Measurements from ENCODE around the gene C4orf51.

Gene C4orf51

DNA sequence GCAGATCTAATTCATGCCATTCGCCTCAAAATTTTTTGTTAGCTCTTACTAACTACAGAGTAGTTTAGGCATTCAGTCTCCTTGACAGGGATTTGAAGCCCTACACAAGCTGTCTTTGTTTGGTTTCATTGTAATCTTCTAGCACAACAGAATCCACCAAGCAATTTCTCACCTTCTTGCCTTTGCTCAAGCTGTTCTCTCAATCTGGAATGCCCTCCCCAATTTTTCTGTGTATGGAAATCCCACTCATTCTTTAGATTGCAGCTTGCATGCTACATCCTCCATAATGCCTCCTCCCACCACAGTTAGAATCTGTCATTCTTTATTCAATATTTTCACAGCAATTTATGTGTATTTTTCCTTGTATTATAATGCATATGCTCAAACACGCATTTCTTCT is 63.7 kb downstream of the C4orf51 start:
- Histone ChIP-seq H3K4me1 (ENCODE audit: control extremely low read depth in 1 of 4, control insufficient read depth in 4 of 4, insufficient read depth in 4 of 4, low read length in 3 of 4) (no peaks in the 10 kb centered on the region), H3K27me3 (replicated peaks in 2 of 5; ENCODE audit: control insufficient read depth in 4 of 5, insufficient read depth in 5 of 5, low read length in 4 of 5) (no peaks in the 10 kb centered on the region), H3K4me3 (ENCODE audit: control insufficient read depth in 1 of 7, extremely low read depth in 1 of 7, insufficient read depth in 4 of 7, low read depth in 2 of 7, low read length in 6 of 7) (no peak overlapping the region), H3K27ac (ENCODE audit: insufficient read depth in 1 of 2, low read depth in 1 of 2, low read length in 2 of 2, poor library complexity in 1 of 2, severe bottlenecking in 2 of 2) (no peak overlapping the region), H3K9me3 (ENCODE audit: control extremely low read depth in 1 of 5, control insufficient read depth in 4 of 5, insufficient read depth in 2 of 5, low read depth in 1 of 5, low read length in 4 of 5) (peaks cover 0 to 2% (median 0%) of the 10 kb centered on the region in 5 experiments), H3K36me3 (ENCODE audit: control insufficient read depth in 4 of 4, insufficient read depth in 4 of 4, low read length in 3 of 4) (no peaks in the 10 kb centered on the region)
- DNase-seq: no peak
- WGBS (ENCODE audit: insufficient coverage): 100% methylated on average over 1 of the region's 2 CpGs
- ChIA-PET POLR2A (no interaction called here), CTCF (no interaction called here)

DNA sequence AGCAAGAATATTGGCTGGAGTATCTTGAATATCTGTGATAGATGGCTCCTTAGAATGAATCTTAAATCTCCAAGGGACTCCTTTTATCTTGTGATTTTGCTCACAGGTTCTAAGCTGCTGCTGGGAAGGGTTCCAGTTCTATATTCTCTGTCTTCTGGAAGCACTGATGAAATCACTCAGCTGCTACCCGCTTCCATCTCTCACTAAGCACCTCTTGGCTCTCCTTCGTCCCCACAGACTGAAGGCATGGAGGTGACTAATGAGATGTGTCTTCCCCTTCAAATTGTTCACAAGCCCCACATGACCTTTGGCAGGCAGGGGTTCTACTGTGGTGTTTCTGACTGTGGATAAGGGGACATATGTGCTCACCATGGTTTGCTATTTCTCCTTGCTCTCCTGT is 75.9 kb downstream of the C4orf51 start:
- ChIA-PET CTCF (no interaction called here), POLR2A (no interaction called here)
- H3K27ac ChIP-seq (ENCODE audit: insufficient read depth in 1 of 2, low read depth in 1 of 2, low read length in 2 of 2, poor library complexity in 1 of 2, severe bottlenecking in 2 of 2): no peak overlapping the region
- no peak for DNase-seq
- WGBS (ENCODE audit: insufficient coverage): 100% methylated on average over 2 of the region's 2 CpGs
- H3K4me1 ChIP-seq (ENCODE audit: control extremely low read depth in 1 of 4, control insufficient read depth in 4 of 4, insufficient read depth in 4 of 4, low read length in 3 of 4): peaks cover 0 to 8% (median 3%) of the 10 kb centered on the region in 4 experiments
- H3K9me3 ChIP-seq (ENCODE audit: control extremely low read depth in 1 of 5, control insufficient read depth in 4 of 5, insufficient read depth in 2 of 5, low read depth in 1 of 5, low read length in 4 of 5): no peaks in the 10 kb centered on the region
- H3K36me3 ChIP-seq (ENCODE audit: control insufficient read depth in 4 of 4, insufficient read depth in 4 of 4, low read length in 3 of 4): peaks cover 0 to 10% (median 8%) of the 10 kb centered on the region in 4 experiments
- H3K4me3 ChIP-seq (ENCODE audit: control insufficient read depth in 1 of 7, extremely low read depth in 1 of 7, insufficient read depth in 4 of 7, low read depth in 2 of 7, low read length in 6 of 7): no peak overlapping the region
- H3K27me3 ChIP-seq (replicated peaks in 2 of 5; ENCODE audit: control insufficient read depth in 4 of 5, insufficient read depth in 5 of 5, low read length in 4 of 5): no peaks in the 10 kb centered on the region

DNA sequence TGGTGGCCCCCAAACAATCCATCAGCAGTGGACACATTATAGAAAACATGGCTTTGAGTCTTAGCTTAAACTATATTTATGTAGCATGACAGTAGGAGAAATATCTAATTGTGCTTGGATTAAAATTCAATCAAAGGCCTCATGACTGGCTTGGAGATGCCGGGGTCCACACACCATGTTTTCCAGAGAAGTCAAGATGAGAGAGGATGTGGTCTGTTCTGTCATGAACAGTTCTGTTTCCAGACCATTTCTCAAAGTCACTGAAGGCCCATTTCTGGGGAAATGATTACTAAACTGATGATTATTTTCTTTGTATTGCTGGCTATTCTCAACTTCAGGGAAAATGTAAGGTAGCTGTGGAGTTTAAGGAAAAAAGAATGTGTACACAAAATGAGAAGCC is 76.3 kb downstream of the C4orf51 start:
- Histone ChIP-seq H3K4me3 (ENCODE audit: control insufficient read depth in 1 of 7, extremely low read depth in 1 of 7, insufficient read depth in 4 of 7, low read depth in 2 of 7, low read length in 6 of 7) (no peak overlapping the region), H3K27ac (ENCODE audit: insufficient read depth in 1 of 2, low read depth in 1 of 2, low read length in 2 of 2, poor library complexity in 1 of 2, severe bottlenecking in 2 of 2) (no peak overlapping the region), H3K9me3 (ENCODE audit: control extremely low read depth in 1 of 5, control insufficient read depth in 4 of 5, insufficient read depth in 2 of 5, low read depth in 1 of 5, low read length in 4 of 5) (peaks cover 0 to 2% (median 0%) of the 10 kb centered on the region in 5 experiments), H3K36me3 (ENCODE audit: control insufficient read depth in 4 of 4, insufficient read depth in 4 of 4, low read length in 3 of 4) (peaks cover 2 to 14% (median 10%) of the 10 kb centered on the region in 4 experiments), H3K4me1 (ENCODE audit: control extremely low read depth in 1 of 4, control insufficient read depth in 4 of 4, insufficient read depth in 4 of 4, low read length in 3 of 4) (peaks cover 0 to 8% (median 3%) of the 10 kb centered on the region in 4 experiments), H3K27me3 (replicated peaks in 2 of 5; ENCODE audit: control insufficient read depth in 4 of 5, insufficient read depth in 5 of 5, low read length in 4 of 5) (no peaks in the 10 kb centered on the region)
- ChIA-PET CTCF (no interaction called here), POLR2A (no interaction called here)
- no CpG with 5 or more reads among the region's 1 CpG for WGBS (ENCODE audit: insufficient coverage)
- no peak for DNase-seq

DNA sequence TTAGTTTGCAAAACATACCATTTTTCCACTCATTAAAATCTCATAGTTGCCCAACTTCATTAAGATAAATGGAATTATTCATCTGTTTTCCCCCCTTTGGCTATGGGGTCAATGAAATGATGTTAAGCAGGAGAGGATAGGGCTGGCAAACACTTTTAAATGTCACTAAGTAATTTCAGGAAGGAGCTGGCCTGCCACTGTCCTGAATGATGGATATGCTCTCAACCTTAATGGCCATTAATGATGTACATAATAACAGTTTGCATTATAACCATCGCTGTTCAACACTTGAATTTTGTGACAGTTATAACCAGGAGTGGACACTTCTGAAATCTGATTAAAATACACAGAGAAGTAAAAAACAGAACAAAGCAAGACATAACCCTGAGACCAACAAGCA is 77.2 kb downstream of the C4orf51 start:
- Histone ChIP-seq H3K36me3 (ENCODE audit: control insufficient read depth in 4 of 4, insufficient read depth in 4 of 4, low read length in 3 of 4) (peaks cover 4 to 21% (median 14%) of the 10 kb centered on the region in 4 experiments), H3K4me1 (ENCODE audit: control extremely low read depth in 1 of 4, control insufficient read depth in 4 of 4, insufficient read depth in 4 of 4, low read length in 3 of 4) (peaks cover 0 to 8% (median 3%) of the 10 kb centered on the region in 4 experiments), H3K4me3 (ENCODE audit: control insufficient read depth in 1 of 7, extremely low read depth in 1 of 7, insufficient read depth in 4 of 7, low read depth in 2 of 7, low read length in 6 of 7) (no peak overlapping the region), H3K27ac (ENCODE audit: insufficient read depth in 1 of 2, low read depth in 1 of 2, low read length in 2 of 2, poor library complexity in 1 of 2, severe bottlenecking in 2 of 2) (no peak overlapping the region), H3K9me3 (ENCODE audit: control extremely low read depth in 1 of 5, control insufficient read depth in 4 of 5, insufficient read depth in 2 of 5, low read depth in 1 of 5, low read length in 4 of 5) (peaks cover 0 to 2% (median 0%) of the 10 kb centered on the region in 5 experiments), H3K27me3 (replicated peaks in 2 of 5; ENCODE audit: control insufficient read depth in 4 of 5, insufficient read depth in 5 of 5, low read length in 4 of 5) (no peaks in the 10 kb centered on the region)
- DNase-seq: no peak
- ChIA-PET CTCF (no interaction called here), POLR2A (no interaction called here)
- no CpG with 5 or more reads among the region's 1 CpG for WGBS (ENCODE audit: insufficient coverage)

DNA sequence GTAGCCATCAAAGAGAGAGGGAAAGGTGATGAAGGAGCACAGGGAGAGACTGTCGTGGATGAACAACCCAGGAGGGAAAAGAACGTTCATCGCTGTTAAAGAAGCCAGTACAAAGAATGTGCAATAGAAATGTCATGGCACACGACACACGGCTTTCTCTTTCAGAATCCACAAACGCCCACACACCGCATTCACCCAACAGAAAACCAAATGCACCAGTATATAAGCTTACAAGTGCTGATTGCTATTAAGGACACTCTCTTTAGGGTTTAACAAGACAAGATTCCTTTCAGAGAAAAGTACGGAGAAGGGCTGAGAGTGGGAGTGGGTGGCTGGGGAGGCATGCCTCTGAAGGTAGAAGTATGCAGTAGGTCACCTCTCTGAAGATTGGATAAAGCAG is 80.2 kb downstream of the C4orf51 start:
- H3K4me1 ChIP-seq (ENCODE audit: control extremely low read depth in 1 of 4, control insufficient read depth in 4 of 4, insufficient read depth in 4 of 4, low read length in 3 of 4): peaks cover 0 to 8% (median 3%) of the 10 kb centered on the region in 4 experiments
- ChIA-PET POLR2A (no interaction called here), CTCF (no interaction called here)
- H3K27ac ChIP-seq (ENCODE audit: insufficient read depth in 1 of 2, low read depth in 1 of 2, low read length in 2 of 2, poor library complexity in 1 of 2, severe bottlenecking in 2 of 2): no peak overlapping the region
- H3K36me3 ChIP-seq (ENCODE audit: control insufficient read depth in 4 of 4, insufficient read depth in 4 of 4, low read length in 3 of 4): peaks cover 10 to 51% (median 37%) of the 10 kb centered on the region in 4 experiments
- WGBS (ENCODE audit: insufficient coverage): 96% methylated on average over 4 of the region's 8 CpGs
- peaks cover 0 to 2% (median 0%) of the 10 kb centered on the region in 5 experiments for H3K9me3 ChIP-seq (ENCODE audit: control extremely low read depth in 1 of 5, control insufficient read depth in 4 of 5, insufficient read depth in 2 of 5, low read depth in 1 of 5, low read length in 4 of 5)
- no peaks in the 10 kb centered on the region for H3K27me3 ChIP-seq (replicated peaks in 2 of 5; ENCODE audit: control insufficient read depth in 4 of 5, insufficient read depth in 5 of 5, low read length in 4 of 5)
- no peak overlapping the region for H3K4me3 ChIP-seq (ENCODE audit: control insufficient read depth in 1 of 7, extremely low read depth in 1 of 7, insufficient read depth in 4 of 7, low read depth in 2 of 7, low read length in 6 of 7)
- DNase-seq: no peak

DNA sequence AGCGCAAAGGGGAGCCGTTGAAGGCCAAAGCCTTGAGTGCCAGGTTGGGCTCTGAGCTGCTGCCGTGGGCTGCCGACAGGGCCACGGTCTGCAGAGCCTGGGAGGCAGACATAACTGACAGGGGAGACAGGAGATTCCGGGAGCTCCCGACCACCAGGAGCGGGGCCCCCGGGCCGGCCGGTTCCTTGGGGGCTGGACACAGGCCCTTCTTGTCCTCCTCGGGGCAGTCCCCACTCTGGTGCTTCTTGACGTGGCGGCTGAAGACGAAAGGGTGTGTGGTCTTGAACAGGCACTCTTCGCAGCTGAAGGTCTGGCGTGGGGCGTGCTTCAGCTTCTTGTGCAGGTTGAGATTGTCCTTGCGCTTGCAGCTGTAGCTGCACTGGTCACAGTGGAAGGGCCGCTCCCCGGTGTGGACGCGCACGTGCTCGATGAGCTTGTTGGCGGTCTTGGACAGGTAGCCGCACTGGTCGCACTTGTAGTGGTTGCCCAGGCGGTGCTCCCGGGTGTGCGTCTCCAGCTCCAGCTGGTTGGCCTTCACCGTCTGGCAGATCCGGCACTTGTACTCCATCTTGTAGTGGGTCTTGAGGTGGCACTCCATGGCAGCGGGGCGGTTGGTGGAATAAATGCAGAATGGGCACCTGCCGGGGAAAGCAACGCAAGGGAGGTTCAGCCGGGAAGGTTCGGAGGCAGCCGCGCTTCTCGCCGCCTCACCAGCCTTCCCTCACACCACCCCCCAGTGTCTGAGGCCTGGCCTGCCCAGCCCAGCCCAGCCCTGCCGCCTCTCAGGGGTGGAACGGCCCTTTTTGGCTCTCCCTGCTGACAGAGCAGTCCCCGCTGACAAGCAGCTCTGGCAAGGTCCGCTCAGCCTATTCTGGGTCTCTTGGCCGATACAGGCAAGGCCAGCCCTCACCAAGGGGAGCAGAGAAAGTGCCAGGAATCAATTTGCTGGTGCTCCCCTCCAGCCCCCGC is 81.3 kb downstream of the C4orf51 start:
- no peak overlapping the region for H3K27ac ChIP-seq (ENCODE audit: insufficient read depth in 1 of 2, low read depth in 1 of 2, low read length in 2 of 2, poor library complexity in 1 of 2, severe bottlenecking in 2 of 2)
- no peaks in the 10 kb centered on the region for H3K27me3 ChIP-seq (replicated peaks in 2 of 5; ENCODE audit: control insufficient read depth in 4 of 5, insufficient read depth in 5 of 5, low read length in 4 of 5)
- H3K9me3 ChIP-seq (ENCODE audit: control extremely low read depth in 1 of 5, control insufficient read depth in 4 of 5, insufficient read depth in 2 of 5, low read depth in 1 of 5, low read length in 4 of 5): peaks cover 0 to 2% (median 0%) of the 10 kb centered on the region in 5 experiments
- peaks cover 0 to 8% (median 3%) of the 10 kb centered on the region in 4 experiments for H3K4me1 ChIP-seq (ENCODE audit: control extremely low read depth in 1 of 4, control insufficient read depth in 4 of 4, insufficient read depth in 4 of 4, low read length in 3 of 4)
- no peak overlapping the region for H3K4me3 ChIP-seq (ENCODE audit: control insufficient read depth in 1 of 7, extremely low read depth in 1 of 7, insufficient read depth in 4 of 7, low read depth in 2 of 7, low read length in 6 of 7)
- DNase-seq: no peak
- CTCF ChIA-PET: no interaction called here
- peaks cover 13 to 62% (median 48%) of the 10 kb centered on the region in 4 experiments for H3K36me3 ChIP-seq (ENCODE audit: control insufficient read depth in 4 of 4, insufficient read depth in 4 of 4, low read length in 3 of 4)
- WGBS (ENCODE audit: insufficient coverage): 97% methylated on average over 42 of the region's 49 CpGs
- POLR2A ChIA-PET: no interaction called here

GRCh38 chr4:145762719-145763118 is 82.8 kb downstream of the C4orf51 start:
- no peak overlapping the region for H3K27ac ChIP-seq (ENCODE audit: insufficient read depth in 1 of 2, low read depth in 1 of 2, low read length in 2 of 2, poor library complexity in 1 of 2, severe bottlenecking in 2 of 2)
- WGBS (ENCODE audit: insufficient coverage): 96% methylated on average over 7 of the region's 8 CpGs
- peaks cover 0 to 8% (median 3%) of the 10 kb centered on the region in 4 experiments for H3K4me1 ChIP-seq (ENCODE audit: control extremely low read depth in 1 of 4, control insufficient read depth in 4 of 4, insufficient read depth in 4 of 4, low read length in 3 of 4)
- H3K27me3 ChIP-seq (replicated peaks in 2 of 5; ENCODE audit: control insufficient read depth in 4 of 5, insufficient read depth in 5 of 5, low read length in 4 of 5): no peaks in the 10 kb centered on the region
- peaks cover 0 to 8% (median 0%) of the 10 kb centered on the region in 5 experiments for H3K9me3 ChIP-seq (ENCODE audit: control extremely low read depth in 1 of 5, control insufficient read depth in 4 of 5, insufficient read depth in 2 of 5, low read depth in 1 of 5, low read length in 4 of 5)
- H3K36me3 ChIP-seq (ENCODE audit: control insufficient read depth in 4 of 4, insufficient read depth in 4 of 4, low read length in 3 of 4): peaks cover 13 to 76% (median 51%) of the 10 kb centered on the region in 4 experiments
- ChIA-PET POLR2A (no interaction called here), CTCF (interaction anchor here (0.7 to 1.5 kb wide), 2 partner anchors 10 to 48 kb away, joined by 3 read pairs; no protein-coding TSS in a partner anchor)
- no peak overlapping the region for H3K4me3 ChIP-seq (ENCODE audit: control insufficient read depth in 1 of 7, extremely low read depth in 1 of 7, insufficient read depth in 4 of 7, low read depth in 2 of 7, low read length in 6 of 7)
- DNase-seq: no peak
